ENCODE measurements around the gene RNF220.

The RNF220 gene

DNA sequence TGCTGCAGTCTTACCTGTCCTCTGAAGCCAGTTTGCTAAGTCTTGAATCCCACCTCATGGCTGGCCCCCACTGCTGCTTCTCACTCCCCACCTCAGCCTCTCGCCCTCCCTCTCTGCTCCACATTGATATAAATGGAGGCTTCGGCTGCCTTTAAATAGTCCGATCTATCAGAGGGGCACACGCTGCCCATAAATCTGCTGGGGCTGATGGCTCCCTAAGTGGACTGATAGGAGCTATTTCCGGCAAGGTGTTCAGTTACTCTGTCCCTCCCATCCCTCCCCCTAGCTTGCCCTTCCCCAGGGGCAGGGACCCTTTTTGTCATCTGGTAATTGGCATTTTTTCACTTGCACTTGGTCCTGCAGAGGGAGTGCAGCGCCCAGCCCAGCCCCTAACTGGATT, 160.8 kb downstream of the RNF220 start:
- no peak overlapping the region for H3K9ac ChIP-seq (ENCODE audit: low read depth, low read length)
- H3K4me1 ChIP-seq (ENCODE audit: insufficient read depth, low read length): 0 out of 2 replicates have a peak, but pooled peaks cover 4% of the 10 kb centered on the region
- H3K36me3 ChIP-seq (ENCODE audit: insufficient read depth, low read length): no peaks in the 10 kb centered on the region
- H3K9me3 ChIP-seq (ENCODE audit: control insufficient read depth, insufficient read depth, low read length): no peaks in the 10 kb centered on the region

DNA sequence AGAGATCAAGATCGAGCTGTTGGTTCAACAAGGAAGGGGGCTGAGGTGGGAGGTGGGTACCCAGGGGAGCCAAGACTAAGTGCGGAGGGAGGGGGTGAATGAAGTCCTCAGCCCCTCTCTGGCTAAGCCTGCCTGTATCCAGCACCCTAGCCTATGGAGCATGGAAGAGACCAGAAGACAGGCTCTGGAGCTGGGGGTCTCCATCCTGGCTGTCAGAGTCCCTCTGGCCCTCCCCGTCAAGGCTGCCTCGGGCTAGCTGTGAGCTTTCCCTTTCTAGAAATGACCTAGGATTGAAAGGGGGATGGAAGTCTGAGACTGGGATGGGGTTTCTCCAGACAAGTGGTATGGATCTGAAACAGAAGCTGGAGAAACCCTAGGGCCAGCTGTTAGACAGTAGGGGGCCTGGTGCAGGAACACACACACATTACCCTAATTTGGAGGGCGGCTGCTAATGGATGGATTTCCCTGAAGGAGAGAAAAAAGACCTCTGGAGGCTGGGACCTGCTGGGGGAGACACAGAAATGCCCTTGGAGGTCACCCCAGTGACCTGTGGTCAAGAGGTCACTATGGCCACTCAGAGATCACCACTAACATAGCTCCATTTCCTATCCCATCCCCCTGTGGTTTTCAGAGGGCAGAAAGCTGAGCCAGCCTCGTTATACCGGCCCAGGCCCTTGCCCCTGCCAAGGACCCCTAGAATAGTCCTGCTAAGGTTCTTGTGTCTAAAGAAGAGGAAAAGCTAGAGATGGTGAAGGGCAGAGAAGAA, 161.4 kb downstream of the RNF220 start:
- Histone ChIP-seq H3K4me1 (ENCODE audit: insufficient read depth, low read length) (0 out of 2 replicates have a peak, but pooled peaks cover 4% of the 10 kb centered on the region), H3K36me3 (ENCODE audit: insufficient read depth, low read length) (no peaks in the 10 kb centered on the region), H3K9me3 (ENCODE audit: control insufficient read depth, insufficient read depth, low read length) (no peaks in the 10 kb centered on the region), H3K9ac (ENCODE audit: low read depth, low read length) (no peak overlapping the region)

DNA sequence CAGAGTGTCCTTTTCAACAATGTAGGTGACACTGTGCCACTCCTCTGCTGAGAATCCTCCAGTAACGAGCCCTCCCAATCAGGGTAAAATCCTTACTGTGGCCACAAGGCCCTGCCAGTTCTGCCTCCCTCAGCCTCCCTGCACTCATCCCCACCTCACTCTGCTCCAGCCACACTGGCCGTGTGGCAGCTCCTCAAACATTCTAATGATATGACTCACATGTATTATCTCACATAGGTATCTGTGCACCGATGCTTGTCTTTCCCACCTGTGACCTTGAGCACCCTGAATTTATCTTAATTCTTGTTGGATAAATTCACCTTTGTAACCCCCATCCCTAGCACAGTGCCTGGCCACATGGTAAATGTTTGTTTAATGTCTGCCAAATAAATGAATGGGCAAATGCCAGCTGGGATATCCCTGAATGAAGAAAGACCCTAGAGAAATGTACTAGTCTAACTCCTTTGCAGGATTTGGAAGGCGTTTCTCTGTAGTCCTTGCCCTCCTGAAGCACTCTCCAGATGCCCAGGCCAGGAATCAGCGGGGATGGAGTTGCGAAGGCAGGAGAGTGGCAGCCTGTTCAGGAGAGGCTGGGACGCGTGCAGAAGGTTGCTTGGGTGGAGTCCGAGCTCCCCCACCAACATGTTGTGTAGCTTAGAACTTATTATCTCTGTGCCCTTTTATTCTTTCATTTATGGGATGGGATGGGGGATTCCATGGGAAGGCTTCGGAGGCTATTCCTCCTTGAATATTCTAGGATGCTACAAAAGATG, 163.3 kb downstream of the RNF220 start:
- Histone ChIP-seq H3K36me3 (ENCODE audit: insufficient read depth, low read length) (no peaks in the 10 kb centered on the region), H3K4me1 (ENCODE audit: insufficient read depth, low read length) (0 out of 2 replicates have a peak, but pooled peaks cover 4% of the 10 kb centered on the region), H3K9ac (ENCODE audit: low read depth, low read length) (no peak overlapping the region), H3K9me3 (ENCODE audit: control insufficient read depth, insufficient read depth, low read length) (no peaks in the 10 kb centered on the region)

DNA sequence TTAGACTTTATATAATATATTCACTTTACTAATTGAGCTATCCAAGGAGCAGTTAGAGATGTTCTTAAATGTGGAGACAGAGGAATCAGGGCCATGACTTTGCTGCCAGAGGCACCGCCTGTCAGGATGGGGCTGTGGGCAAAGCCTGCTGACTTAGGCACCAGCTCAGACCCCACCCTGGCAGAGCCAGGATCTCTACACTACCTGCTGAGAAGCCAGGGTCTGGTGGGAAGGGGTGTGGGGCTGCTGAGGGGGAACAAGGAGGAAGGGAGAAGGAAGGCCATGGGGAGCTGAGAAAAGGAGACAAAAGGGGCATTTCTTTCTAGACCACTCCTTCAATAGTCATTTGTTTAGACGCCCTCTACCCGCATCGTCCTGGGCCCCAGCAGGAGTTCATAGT, 164.4 kb downstream of the RNF220 start:
- Histone ChIP-seq H3K36me3 (ENCODE audit: insufficient read depth, low read length) (no peaks in the 10 kb centered on the region), H3K9ac (ENCODE audit: low read depth, low read length) (no peak overlapping the region), H3K9me3 (ENCODE audit: control insufficient read depth, insufficient read depth, low read length) (no peaks in the 10 kb centered on the region), H3K4me1 (ENCODE audit: insufficient read depth, low read length) (0 out of 2 replicates have a peak, but pooled peaks cover 4% of the 10 kb centered on the region)

DNA sequence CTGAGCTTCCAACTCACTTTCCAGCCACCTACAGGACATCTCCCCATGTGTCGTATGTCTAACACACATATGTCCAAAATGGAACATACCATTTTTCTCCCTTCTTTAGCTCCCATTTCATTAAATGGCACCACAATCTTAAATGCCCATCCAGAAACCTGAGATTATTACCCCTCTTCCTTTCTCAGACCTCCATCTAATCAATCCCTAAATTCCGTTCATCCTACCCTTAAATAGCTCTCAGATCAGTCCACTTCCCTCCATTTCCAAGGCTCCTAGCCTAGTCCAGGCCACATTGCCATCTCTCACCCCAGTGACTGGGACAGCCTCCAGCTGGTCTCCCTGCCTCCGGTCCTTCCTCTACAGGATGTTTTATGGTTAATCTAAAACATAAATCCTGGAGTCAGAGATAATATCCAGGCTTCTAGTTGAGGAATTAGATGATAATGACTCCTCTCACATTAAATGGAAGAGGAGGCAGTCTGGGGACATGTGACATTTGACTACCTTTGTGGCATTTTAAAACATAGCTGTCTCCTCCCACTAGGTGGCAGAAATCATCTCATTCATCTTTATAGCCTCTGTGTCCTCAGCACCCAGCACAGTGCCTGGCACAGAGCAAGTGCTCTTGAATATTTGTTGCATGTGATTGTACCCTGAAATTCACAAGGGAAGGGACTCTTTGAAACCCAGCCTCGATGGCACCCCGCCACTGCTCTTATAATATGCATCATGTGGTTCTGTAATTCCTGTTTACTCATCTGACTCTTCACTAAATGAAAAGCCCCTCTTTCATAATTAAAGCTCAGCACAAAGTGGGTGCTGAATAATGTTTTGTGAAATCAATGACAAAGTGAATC, 166.9 kb downstream of the RNF220 start:
- H3K9ac ChIP-seq (ENCODE audit: low read depth, low read length): no peak overlapping the region
- no peaks in the 10 kb centered on the region for H3K9me3 ChIP-seq (ENCODE audit: control insufficient read depth, insufficient read depth, low read length)
- H3K4me1 ChIP-seq (ENCODE audit: insufficient read depth, low read length): peaks cover 11% of the 10 kb centered on the region
- no peaks in the 10 kb centered on the region for H3K36me3 ChIP-seq (ENCODE audit: insufficient read depth, low read length)

DNA sequence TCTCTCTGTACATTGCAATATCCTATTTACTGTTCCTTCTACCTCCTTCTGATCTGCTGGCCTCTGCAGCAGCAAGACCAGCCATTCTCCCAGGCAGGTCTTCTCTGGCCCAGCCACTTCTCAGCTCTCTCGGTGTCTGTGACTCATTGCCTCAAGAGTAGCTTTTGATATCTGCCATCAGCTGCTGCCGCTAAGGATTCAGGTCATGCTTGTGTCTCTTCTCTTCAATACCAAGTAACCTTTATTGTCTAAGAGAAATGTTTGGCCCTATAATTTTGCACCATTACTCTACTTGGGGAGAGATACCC, 167.5 kb downstream of the RNF220 start:
- Histone ChIP-seq H3K9me3 (ENCODE audit: control insufficient read depth, insufficient read depth, low read length) (no peaks in the 10 kb centered on the region), H3K9ac (ENCODE audit: low read depth, low read length) (no peak overlapping the region), H3K36me3 (ENCODE audit: insufficient read depth, low read length) (no peaks in the 10 kb centered on the region), H3K4me1 (ENCODE audit: insufficient read depth, low read length) (peaks cover 11% of the 10 kb centered on the region)

DNA sequence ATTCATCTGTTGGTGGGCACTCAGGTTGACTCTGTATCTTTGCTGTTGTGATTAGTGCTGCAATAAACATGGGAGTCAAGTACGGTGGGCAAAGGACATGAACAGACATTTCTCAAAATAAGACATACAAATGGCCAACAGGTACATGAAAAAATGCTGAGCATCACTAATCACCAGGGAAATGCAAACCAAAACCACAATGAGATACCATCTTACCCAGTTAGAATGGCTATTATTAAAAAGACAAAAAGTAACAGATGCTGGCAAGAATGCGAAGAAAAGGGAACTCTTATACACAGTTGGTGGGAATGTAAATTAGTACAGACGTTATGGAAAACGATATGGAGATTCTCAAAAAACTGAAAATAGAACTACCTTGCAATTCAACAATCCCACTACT, 170.3 kb downstream of the RNF220 start:
- H3K36me3 ChIP-seq (ENCODE audit: insufficient read depth, low read length): no peaks in the 10 kb centered on the region
- peaks cover 11% of the 10 kb centered on the region for H3K4me1 ChIP-seq (ENCODE audit: insufficient read depth, low read length)

DNA sequence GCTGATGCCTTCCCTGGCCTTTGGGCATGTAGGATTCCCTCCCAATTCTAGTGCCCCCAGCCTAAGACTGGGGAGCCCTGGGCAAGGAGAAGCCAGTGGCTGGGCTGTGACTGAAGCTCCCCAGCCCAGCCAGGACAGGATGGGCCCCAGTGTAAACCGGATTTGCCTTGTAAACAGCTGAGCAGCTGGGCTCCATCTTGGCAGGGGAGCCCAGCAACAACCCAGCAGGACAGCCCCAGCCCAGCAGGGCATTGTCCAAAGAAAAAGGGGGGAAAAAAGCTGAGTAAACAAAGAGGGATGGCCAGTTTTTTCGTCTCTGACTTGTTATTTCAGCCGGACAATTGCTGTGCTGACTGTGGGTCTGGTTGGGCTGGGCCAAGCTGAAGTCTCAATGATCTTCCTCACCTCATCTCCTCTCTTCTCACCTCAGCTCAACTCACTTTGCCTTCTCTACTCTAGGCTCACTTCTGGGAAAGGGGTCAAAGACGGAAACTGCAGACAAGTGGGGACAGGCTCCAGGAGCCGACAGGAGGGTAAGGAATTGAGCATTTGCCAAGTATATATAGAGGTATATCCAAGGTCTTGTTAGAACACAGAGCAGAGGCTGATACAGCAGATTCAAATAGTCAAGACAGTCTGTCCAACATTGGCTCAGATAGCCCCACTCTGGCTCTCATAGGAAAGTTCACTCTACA, 171.5 kb downstream of the RNF220 start:
- Histone ChIP-seq H3K36me3 (ENCODE audit: insufficient read depth, low read length) (no peaks in the 10 kb centered on the region), H3K9ac (ENCODE audit: low read depth, low read length) (no peak overlapping the region), H3K4me1 (ENCODE audit: insufficient read depth, low read length) (peaks cover 11% of the 10 kb centered on the region), H3K9me3 (ENCODE audit: control insufficient read depth, insufficient read depth, low read length) (no peaks in the 10 kb centered on the region)

More for the DNA sequence above, 170.3 kb downstream of the RNF220 start:
- Histone ChIP-seq H3K9ac (ENCODE audit: low read depth, low read length) (no peak overlapping the region), H3K9me3 (ENCODE audit: control insufficient read depth, insufficient read depth, low read length) (no peaks in the 10 kb centered on the region)

DNA sequence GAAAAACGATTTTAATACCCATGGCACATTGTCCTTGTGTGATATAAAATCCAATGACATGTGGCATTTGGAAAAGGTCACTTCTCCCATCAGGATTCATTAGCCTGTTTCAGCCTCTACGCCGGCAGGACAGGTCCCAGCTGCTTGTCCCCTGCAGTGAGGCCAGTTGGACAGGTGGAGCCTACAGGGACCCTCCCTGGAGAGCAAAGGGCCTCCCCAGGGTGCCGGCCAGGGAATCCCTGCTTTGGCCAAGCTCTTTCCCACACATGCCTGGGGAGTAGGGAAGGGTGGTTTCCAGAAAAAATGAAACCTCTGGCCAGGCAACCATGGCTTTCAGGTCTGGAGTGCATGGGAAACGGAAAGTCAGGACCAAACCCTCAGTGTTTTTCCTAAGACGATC, 176.2 kb downstream of the RNF220 start:
- no peaks in the 10 kb centered on the region for H3K36me3 ChIP-seq (ENCODE audit: insufficient read depth, low read length)

DNA sequence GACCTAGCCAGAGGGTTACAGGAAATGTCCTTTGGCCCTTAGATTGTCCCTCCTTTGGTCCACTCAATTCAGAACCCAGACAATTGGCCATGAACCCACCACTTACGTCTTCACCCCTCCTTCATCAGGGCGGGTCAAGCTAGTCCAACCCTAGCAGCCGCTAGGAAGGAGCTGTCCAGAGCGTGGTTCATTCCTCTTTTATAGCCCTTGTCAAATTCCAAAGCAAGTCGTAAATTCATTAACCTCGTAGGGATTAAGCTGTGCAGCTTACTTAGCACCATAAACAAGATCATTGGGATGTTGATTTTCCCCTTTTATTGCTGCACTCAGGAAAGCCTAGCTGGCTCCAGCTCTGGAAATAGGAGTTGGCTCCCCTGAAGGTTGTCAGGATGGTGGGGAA, 179.1 kb downstream of the RNF220 start:
- Histone ChIP-seq H3K9ac (ENCODE audit: low read depth, low read length) (no peak overlapping the region), H3K9me3 (ENCODE audit: control insufficient read depth, insufficient read depth, low read length) (no peaks in the 10 kb centered on the region), H3K36me3 (ENCODE audit: insufficient read depth, low read length) (no peaks in the 10 kb centered on the region), H3K4me1 (ENCODE audit: insufficient read depth, low read length) (0 out of 2 replicates have a peak, but pooled peaks cover 3% of the 10 kb centered on the region)

More for the DNA sequence above, 176.2 kb downstream of the RNF220 start:
- Histone ChIP-seq H3K9me3 (ENCODE audit: control insufficient read depth, insufficient read depth, low read length) (no peaks in the 10 kb centered on the region), H3K9ac (ENCODE audit: low read depth, low read length) (no peak overlapping the region), H3K4me1 (ENCODE audit: insufficient read depth, low read length) (peaks cover 5% of the 10 kb centered on the region; the same call in 1 of the 2 replicates)

DNA sequence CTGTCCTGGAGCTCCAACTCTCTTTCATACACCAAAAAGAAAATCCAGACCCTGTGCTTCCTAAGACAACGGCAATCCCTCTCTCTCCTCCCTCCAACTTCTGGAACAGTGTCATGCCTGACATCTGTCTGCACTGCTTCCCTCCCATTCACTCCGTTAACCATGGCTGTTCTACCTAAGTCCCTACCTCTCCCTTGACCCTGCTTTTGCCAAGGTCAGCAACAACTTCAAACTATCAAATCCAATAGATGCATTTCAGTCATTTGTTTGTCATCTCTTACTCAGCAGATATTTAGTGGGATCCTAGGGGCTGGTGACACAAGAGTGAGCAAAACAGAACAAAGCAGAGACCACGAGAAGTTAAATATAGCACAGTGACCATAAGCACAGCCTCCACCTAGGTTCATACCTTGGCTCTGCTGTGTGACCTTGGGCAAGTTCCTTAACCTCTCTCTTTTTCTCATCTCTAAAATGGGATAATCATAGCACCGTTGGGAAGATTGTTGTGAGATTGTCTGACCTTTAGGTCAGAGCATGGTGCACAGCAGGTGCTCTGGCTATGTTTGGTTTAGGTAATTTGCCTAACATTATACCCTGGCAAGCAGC, 180.4 kb downstream of the RNF220 start:
- H3K36me3 ChIP-seq (ENCODE audit: insufficient read depth, low read length): no peaks in the 10 kb centered on the region
- no peaks in the 10 kb centered on the region for H3K9me3 ChIP-seq (ENCODE audit: control insufficient read depth, insufficient read depth, low read length)
- no peak overlapping the region for H3K9ac ChIP-seq (ENCODE audit: low read depth, low read length)
- H3K4me1 ChIP-seq (ENCODE audit: insufficient read depth, low read length): 0 out of 2 replicates have a peak, but pooled peaks cover 3% of the 10 kb centered on the region

DNA sequence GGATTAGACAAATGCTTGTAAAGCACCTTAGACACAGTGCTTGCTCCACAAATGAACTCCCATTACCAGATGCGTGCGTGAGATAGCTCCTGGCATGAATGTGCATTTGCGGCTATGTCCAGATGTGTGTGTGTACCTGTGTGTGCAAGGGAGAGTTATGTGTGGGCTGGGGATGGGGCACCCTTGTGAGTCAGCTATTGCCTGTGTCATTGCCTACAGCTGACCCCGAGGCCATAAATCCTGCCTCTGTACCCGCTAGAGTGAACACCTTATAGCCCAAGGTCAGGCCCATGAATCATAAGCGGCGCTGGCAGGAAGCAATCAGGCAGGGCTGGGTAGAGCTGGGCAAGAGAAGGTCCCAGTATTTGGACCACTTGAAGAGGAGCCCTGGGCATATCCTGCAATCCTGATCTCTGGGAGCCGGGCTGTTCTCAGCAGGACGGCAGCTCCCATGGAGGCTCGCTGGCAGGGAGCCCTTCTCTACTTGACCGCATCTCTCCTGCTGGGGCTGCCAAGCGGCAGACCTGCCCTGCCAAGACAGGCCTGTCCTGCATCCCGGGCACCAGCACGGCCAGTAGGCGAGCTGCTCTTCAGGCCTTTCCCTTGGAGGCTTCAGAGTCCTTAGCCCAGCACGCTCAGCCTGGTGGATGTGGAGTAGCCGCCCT, 182.9 kb downstream of the RNF220 start:
- Histone ChIP-seq H3K36me3 (ENCODE audit: insufficient read depth, low read length) (no peaks in the 10 kb centered on the region), H3K9me3 (ENCODE audit: control insufficient read depth, insufficient read depth, low read length) (no peaks in the 10 kb centered on the region), H3K9ac (ENCODE audit: low read depth, low read length) (no peak overlapping the region), H3K4me1 (ENCODE audit: insufficient read depth, low read length) (peaks cover 13% of the 10 kb centered on the region; the same call in 1 of the 2 replicates)

DNA sequence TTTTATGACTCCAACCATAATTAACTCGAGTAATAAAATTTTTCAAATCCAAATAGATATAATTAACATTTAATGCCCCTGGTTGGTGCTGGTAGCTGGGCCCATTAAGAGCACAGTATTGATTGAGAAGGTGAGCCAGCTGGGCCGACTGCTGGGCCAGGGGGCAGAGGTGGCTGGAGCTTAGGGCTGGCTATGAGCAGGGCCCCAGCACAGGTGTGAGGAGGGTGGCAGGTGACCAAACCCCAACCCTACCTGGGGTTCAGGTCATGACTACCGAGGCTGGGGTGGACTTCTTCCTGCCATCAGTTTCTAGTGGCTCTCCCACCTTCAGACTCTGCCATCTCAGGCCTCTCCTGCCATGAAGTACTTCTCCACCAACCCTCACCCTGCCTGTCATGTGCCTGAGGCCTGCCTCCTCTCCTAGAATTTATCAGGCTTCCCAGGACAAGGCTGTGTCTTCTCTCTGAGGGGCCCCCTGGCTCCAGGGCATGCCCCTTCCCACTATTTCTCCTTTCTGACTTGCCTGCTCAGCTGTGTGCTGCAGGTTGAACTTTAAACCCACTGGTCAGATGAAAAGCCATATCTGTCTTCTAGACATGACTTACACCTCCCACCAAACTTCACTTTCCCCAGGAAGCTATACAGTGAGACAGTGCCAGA, 183.6 kb downstream of the RNF220 start:
- Histone ChIP-seq H3K9ac (ENCODE audit: low read depth, low read length) (no peak overlapping the region), H3K9me3 (ENCODE audit: control insufficient read depth, insufficient read depth, low read length) (no peaks in the 10 kb centered on the region), H3K4me1 (ENCODE audit: insufficient read depth, low read length) (peaks cover 14% of the 10 kb centered on the region; the same call in 1 of the 2 replicates), H3K36me3 (ENCODE audit: insufficient read depth, low read length) (no peaks in the 10 kb centered on the region)

Measured in ES-I3 (cell line).